Heart right ventricle (tissue), 16 donors: Measurements from ENCODE around the gene PAX4. TPM values are rescaled to one million over a fixed set of nuclear protein-coding genes. Genes with fewer than 3 reads are reported as not detected.
A peak's percentile ranks its signal among the peaks of the same experiment; 100 is the strongest.

Experiments
- ATAC-seq, 8 donors: fragments of 200-7000 bp; cut with Tn5 transposase; one replicate each; pipeline ENCODE4 v1.9.1; 2020; ENCODE audit warnings: mild to moderate bottlenecking in 8 of 8, moderate library complexity in 8 of 8, moderate number of reproducible peaks in 1 of 8
- DNase-seq, 2 donors: peaks; one replicate each; pipeline ENCODE4 v3.0.0-alpha.2; 2020
- H3K27ac ChIP-seq, 10 donors: fragments of 200-600 bp; sonication (generic) in 2 of 10; one replicate each; pipeline versions ENCODE4 v1.5.0 to v1.8.0; 2020 to 2022; ENCODE audit warnings: mild to moderate bottlenecking in 3 of 10
- H3K27me3 ChIP-seq, 7 donors: fragments of 200-600 bp; one replicate each; pipeline ENCODE4 v1.8.0; 2021 to 2022; ENCODE audit warnings: mild to moderate bottlenecking in 2 of 7
- H3K36me3 ChIP-seq, 9 donors: fragments of 200-600 bp; sonication (generic) in 1 of 9; one replicate each; pipeline versions ENCODE4 v1.5.0 to v1.8.0; 2020 to 2022; ENCODE audit warnings: mild to moderate bottlenecking in 2 of 9
- H3K4me1 ChIP-seq, 9 donors: fragments of 200-600 bp; sonication (generic) in 1 of 9; one replicate each; pipeline versions ENCODE4 v1.5.0 to v1.8.0; 2020 to 2022; ENCODE audit warnings: mild to moderate bottlenecking in 4 of 9
- H3K4me3 ChIP-seq, 10 donors: fragments of 200-600 bp; sonication (generic) in 2 of 10; one replicate each; pipeline versions ENCODE4 v1.5.0 to v1.8.0; 2020 to 2022; ENCODE audit warnings: mild to moderate bottlenecking in 7 of 10, moderate library complexity in 2 of 10
- H3K9me3 ChIP-seq, 11 donors: fragments of 200-600 bp in 10 of 11; sonication (generic) in 2 of 11; one replicate each; pipeline versions ENCODE4 v1.5.0 to v1.8.0; 2013 to 2022; ENCODE audit warnings: mild to moderate bottlenecking in 2 of 11, control low read depth in 1 of 11, moderate library complexity in 1 of 11
- CTCF ChIP-seq, 9 donors: fragments of 200-600 bp; sonication (generic) in 2 of 9; IDR thresholded peaks; one replicate each; pipeline versions ENCODE4 v1.5.0 to v1.8.0; 2021 to 2022; ENCODE audit warnings: antibody characterized with exemption in 9 of 9, mild to moderate bottlenecking in 5 of 9, moderate library complexity in 1 of 9
- WGBS, 2 donors: extraction: QIAGEN DNeasy Blood & Tissue Kit; methylation state at CpG; one replicate each; pipeline ENCODE4 v1.1.7; 2013; ENCODE audit warnings: inconsistent platforms in 1 of 2; 5-methylcytosine and 5-hydroxymethylcytosine counted together
- intact Hi-C, 10 donors: fragments of 100-400 bp; cut with DNase I; formaldehyde crosslinking; loops; one replicate each; pipeline versions ENCODE4 v1.11.1 to v1.14.2; 2022
- polyA plus RNA-seq, 2 donors: library from polyadenylated mRNA; stranded (reverse); fragments of 200-250 nt; gene quantifications; one replicate each; pipeline ENCODE4 v1.2.3, GENCODE V29; 2013
- total RNA-seq, 10 donors: library from RNA; stranded (reverse); fragmentation: NEBNext Ultra II Directional in 3 of 10; extraction: Animal tissue kit (Norgen Biotek cat#: 25700) in 3 of 10; gene quantifications; one replicate each; pipeline versions ENCODE4 v1.2.1 to v1.2.4, GENCODE V29; 2021 to 2023
- donor health status: Arrhythmogenic right ventricular cardiomyopathy.
- donor health status: ischemic (EF 13 %, LVEDD 7.1; RV severe dilation, severe dysfunction).
- donor health status: healthy with polysubstance abuse.
- donor health status: DM: no; HTN: yes; CAD: no.
- donor health status: DM: no; HTN: no; CAD: no.
- donor health status: ischemic (EF 25% LVEDD 6.9; RV normal size, moderate dysfunction).
- donor health status: ischemic (EF 25% LVEDD 5.7; RV mildly dilated, moderate dysfunction).
- donor health status: healthy.
- donor health status: DM: yes; HTN: yes; CAD: no.
- donor health status: Ischemic cardiomyopathy.
- donor health status: ischemic (EF 35%, LVEDD 5.7; RV mildly dilated, moderate dysfunction).
- donor health status: nonischemic (EF 11% LVEDD 7.7; RV severe dilation, severe dysfunction).
- donor health status: DM: yes; HTN: yes; CAD: no.
- donor health status: PGD.
- donor health status: ischemic (EF 29% LVEDD 5.4; RV normal size, mild dysfunction).
- donor health status: nonischemic (EF 23%, LVEDD 6.1; RV moderate dilation, normal function).

The PAX4 gene
- total and polyA plus RNA-seq, 12 donors, result not detected

GRCh38 chr7:127628445-127628844 lies 10.5 kb upstream of the PAX4 start:
- intact Hi-C loops, result no loop called here
- Histone ChIP-seq H3K27me3 (peaks cover 0 to 22% (median 7%) of the 10 kb centered on the region in 7 donors), H3K4me1 (peaks cover 0 to 4% (median 0%) of the 10 kb centered on the region in 9 donors), H3K9me3 (no peaks in the 10 kb centered on the region), H3K27ac (no peak overlapping the region), H3K36me3 (no peaks in the 10 kb centered on the region), H3K4me3 (no peak overlapping the region)
- no peak for ATAC-seq
- DNase-seq, result no peak
- WGBS, 2 donors, result 50 to 52% methylated on average over 3 of the region's 3 CpGs
- TF ChIP-seq CTCF (IDR thresholded peaks at IDR 0.05), result no peak

- Histone ChIP-seq H3K27ac (no peak overlapping the region), H3K36me3 (no peaks in the 10 kb centered on the region), H3K4me3 (no peak overlapping the region), H3K27me3 (peaks cover 2 to 48% (median 18%) of the 10 kb centered on the region in 7 donors), H3K4me1 (peaks cover 0 to 4% (median 0%) of the 10 kb centered on the region in 9 donors), H3K9me3 (no peaks in the 10 kb centered on the region)
- no peak for ATAC-seq
- DNase-seq, result no peak
- intact Hi-C loops, result no loop called here
- no peak for TF ChIP-seq CTCF (IDR thresholded peaks at IDR 0.05)
These were observed 7.4 kb upstream of the PAX4 start for GRCh38 chr7:127625331-127625730.

DNA sequence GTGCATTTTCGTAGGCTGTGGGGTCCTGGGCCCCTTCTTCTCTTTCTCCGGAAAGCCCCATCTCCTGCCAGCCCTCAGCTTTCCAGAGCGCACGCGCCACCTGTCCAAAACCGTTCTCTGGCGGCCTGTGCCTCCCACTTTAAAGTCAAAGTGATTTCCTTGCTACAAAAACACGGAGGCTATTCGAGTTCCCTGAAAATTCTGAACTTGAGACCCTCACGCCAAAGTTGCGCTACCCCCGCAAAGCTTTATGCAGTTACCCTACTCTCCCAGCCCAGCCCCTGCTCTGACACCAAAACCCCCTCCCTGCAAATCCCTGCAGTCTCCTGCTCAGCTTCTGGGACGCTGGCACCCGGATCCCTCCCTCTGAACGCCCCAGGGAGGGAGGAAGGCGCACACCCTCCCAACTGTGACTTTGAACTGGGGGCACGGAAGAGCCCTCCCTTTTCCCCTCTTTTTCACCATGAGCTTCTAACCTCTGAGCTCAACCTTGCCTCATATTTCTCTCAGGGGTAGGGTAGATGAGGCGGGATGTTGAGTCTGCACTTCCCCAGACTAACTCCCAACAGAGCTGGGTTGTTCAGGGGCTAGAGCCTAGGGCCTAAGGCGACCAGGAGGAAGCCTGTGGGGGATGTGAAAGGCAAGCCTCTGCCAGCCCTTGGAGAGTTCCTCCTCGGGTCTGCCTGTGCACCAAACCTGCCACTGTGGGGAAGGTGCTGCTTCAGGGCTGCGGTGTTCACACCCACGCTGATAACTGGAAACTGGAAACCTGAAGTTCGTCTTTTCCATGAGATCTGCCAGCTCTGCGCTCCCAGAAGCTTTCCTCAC lies 2.7 kb upstream of the PAX4 start:
- Histone ChIP-seq H3K27me3 (peaks cover 9 to 86% (median 64%) of the 10 kb centered on the region in 7 donors), H3K9me3 (no peaks in the 10 kb centered on the region), H3K4me3 (no peak overlapping the region), H3K27ac (no peak overlapping the region), H3K4me1 (peaks cover 0 to 4% (median 0%) of the 10 kb centered on the region in 9 donors), H3K36me3 (no peaks in the 10 kb centered on the region)
- TF ChIP-seq CTCF (IDR thresholded peaks at IDR 0.05), result no peak
- no peak for DNase-seq
- ATAC-seq, result no peak
- 2 to 3% methylated on average over 24 of the region's 24 CpGs for WGBS, 2 donors
- intact Hi-C loops, result no loop called here

DNA sequence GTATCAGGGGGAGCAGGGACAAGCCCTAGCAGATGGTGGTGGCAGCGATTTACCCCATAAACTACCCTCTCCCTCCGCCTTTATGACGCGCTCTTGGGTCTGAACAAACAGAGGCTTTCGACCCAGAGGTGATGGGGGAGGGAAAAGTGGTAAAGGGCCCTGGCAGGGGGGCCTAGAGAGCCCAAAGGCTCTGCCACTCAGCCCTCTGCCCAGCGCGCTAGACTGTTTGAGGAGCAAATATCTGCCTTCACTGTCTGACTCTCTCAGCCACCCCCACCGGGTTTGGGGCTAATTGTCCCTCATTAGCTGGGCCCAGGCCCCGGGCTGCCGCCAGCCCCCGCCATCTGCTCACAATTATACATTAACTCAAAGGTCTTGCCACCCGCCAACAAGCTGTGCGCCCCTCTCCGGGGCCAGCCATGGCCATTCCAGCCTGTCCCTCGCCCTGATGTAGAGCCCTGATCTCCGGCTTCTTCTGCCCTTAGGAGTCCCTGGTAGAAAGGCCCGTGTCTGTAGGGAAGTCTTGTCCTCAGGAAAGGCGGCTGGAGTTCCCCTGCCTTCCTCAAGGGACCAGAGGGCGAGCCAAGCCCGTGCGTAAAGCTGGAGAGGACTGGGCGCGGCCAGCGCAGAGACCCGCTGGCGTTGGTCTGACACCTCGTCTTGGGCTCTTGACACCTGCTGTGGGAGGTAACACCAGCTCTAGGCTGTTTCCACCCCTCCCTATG lies 1.9 kb upstream of the PAX4 start:
- no peak for TF ChIP-seq CTCF (IDR thresholded peaks at IDR 0.05)
- Histone ChIP-seq H3K36me3 (no peaks in the 10 kb centered on the region), H3K4me1 (peaks cover 0 to 4% (median 0%) of the 10 kb centered on the region in 9 donors), H3K27ac (no peak overlapping the region), H3K4me3 (no peak overlapping the region), H3K27me3 (peaks cover 9 to 91% (median 72%) of the 10 kb centered on the region in 7 donors), H3K9me3 (no peaks in the 10 kb centered on the region)
- ATAC-seq (peak in 1 of 8 donors; percentile 26), DNase-seq (no peak)
- 8 to 10% methylated on average over 27 of the region's 27 CpGs for WGBS, 2 donors
- intact Hi-C loops, result no loop called here
